GM21423 (cell line): ENCODE results near the gene PACSIN1.
"Not testable (repeated sequence)": the region's sequence is repeated elsewhere in the genome, so short reads cannot be mapped to it uniquely, and the experiment has no call there.

ENCODE experiments used
- ATAC-seq: cut with Tn5 transposase; IDR thresholded peaks from one replicate; pipeline ENCODE4 v1.9.1; 2021; ENCODE audit warnings: mild to moderate bottlenecking, moderate library complexity; ENCODE audit not compliant: unreplicated experiment

PACSIN1 gene

GRCh38 chr6:34457742-34458735, 7.8 kb upstream of the PACSIN1 start:
- ATAC-seq, result no peak

GRCh38 chr6:34459899-34460593, 5.8 kb upstream of the PACSIN1 start:
- ATAC-seq, result no peak

- ATAC-seq, result no peak
Measured at GRCh38 chr6:34460796-34461507, 4.9 kb upstream of the PACSIN1 start.

- no peak for ATAC-seq
Measured at GRCh38 chr6:34462010-34462409, 3.9 kb upstream of the PACSIN1 start.

GRCh38 chr6:34462551-34462971, 3.3 kb upstream of the PACSIN1 start:
- no peak for ATAC-seq

GRCh38 chr6:34463299-34463698, 2.6 kb upstream of the PACSIN1 start:
- ATAC-seq, result no peak

GRCh38 chr6:34463849-34464248, 2.0 kb upstream of the PACSIN1 start:
- ATAC-seq, result no peak

GRCh38 chr6:34466242-34467185, 638 bp downstream of the PACSIN1 start:
- ATAC-seq, result no peak

- peak; percentile 72 for ATAC-seq
Measured at GRCh38 chr6:34468378-34468892, 2.6 kb downstream of the PACSIN1 start.

GRCh38 chr6:34469499-34469898, 3.6 kb downstream of the PACSIN1 start:
- ATAC-seq, result no peak

GRCh38 chr6:34472425-34472824, 6.5 kb downstream of the PACSIN1 start:
- ATAC-seq, result no peak

- no peak for ATAC-seq
Measured at GRCh38 chr6:34473967-34474366, 8.1 kb downstream of the PACSIN1 start.

- no peak for ATAC-seq
Measured at GRCh38 chr6:34474754-34475153, 8.9 kb downstream of the PACSIN1 start.

- ATAC-seq, result no peak
Measured at GRCh38 chr6:34475238-34475682, 9.4 kb downstream of the PACSIN1 start.

- no peak for ATAC-seq
Measured at GRCh38 chr6:34475767-34476328, 10.0 kb downstream of the PACSIN1 start.

- ATAC-seq, result no peak
Measured at GRCh38 chr6:34476447-34476846, 10.6 kb downstream of the PACSIN1 start.

- ATAC-seq, result no peak
Measured at GRCh38 chr6:34476921-34477320, 11.0 kb downstream of the PACSIN1 start.

- no peak for ATAC-seq
Measured at GRCh38 chr6:34478796-34479195, 12.9 kb downstream of the PACSIN1 start.

- not testable (repeated sequence) for ATAC-seq
Measured at GRCh38 chr6:34483781-34484180, 17.9 kb downstream of the PACSIN1 start.

- ATAC-seq, result no peak
Measured at GRCh38 chr6:34484391-34484790, 18.5 kb downstream of the PACSIN1 start.
